ENCODE results near the gene IL12A.

The IL12A gene

GRCh38 chr3:160035757-160036156, 47.1 kb downstream of the IL12A start:
- Histone ChIP-seq H3K36me3 (no peaks in the 10 kb centered on the region), H3K9me3 (no peaks in the 10 kb centered on the region), H3K4me1 (no peaks in the 10 kb centered on the region), H3K4me3 (ENCODE audit: low read depth, low read length) (no peak overlapping the region), H3K27me3 (0 out of 2 replicates have a peak, but pooled peaks cover 3% of the 10 kb centered on the region)
- TF ChIP-seq, protein P1, sequence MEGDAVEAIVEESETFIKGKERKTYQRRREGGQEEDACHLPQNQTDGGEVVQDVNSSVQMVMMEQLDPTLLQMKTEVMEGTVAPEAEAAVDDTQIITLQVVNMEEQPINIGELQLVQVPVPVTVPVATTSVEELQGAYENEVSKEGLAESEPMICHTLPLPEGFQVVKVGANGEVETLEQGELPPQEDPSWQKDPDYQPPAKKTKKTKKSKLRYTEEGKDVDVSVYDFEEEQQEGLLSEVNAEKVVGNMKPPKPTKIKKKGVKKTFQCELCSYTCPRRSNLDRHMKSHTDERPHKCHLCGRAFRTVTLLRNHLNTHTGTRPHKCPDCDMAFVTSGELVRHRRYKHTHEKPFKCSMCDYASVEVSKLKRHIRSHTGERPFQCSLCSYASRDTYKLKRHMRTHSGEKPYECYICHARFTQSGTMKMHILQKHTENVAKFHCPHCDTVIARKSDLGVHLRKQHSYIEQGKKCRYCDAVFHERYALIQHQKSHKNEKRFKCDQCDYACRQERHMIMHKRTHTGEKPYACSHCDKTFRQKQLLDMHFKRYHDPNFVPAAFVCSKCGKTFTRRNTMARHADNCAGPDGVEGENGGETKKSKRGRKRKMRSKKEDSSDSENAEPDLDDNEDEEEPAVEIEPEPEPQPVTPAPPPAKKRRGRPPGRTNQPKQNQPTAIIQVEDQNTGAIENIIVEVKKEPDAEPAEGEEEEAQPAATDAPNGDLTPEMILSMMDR (IDR thresholded peaks at IDR 0.05; ENCODE audit: low read depth, low read length) = no peak
- no peak for DNase-seq

DNA sequence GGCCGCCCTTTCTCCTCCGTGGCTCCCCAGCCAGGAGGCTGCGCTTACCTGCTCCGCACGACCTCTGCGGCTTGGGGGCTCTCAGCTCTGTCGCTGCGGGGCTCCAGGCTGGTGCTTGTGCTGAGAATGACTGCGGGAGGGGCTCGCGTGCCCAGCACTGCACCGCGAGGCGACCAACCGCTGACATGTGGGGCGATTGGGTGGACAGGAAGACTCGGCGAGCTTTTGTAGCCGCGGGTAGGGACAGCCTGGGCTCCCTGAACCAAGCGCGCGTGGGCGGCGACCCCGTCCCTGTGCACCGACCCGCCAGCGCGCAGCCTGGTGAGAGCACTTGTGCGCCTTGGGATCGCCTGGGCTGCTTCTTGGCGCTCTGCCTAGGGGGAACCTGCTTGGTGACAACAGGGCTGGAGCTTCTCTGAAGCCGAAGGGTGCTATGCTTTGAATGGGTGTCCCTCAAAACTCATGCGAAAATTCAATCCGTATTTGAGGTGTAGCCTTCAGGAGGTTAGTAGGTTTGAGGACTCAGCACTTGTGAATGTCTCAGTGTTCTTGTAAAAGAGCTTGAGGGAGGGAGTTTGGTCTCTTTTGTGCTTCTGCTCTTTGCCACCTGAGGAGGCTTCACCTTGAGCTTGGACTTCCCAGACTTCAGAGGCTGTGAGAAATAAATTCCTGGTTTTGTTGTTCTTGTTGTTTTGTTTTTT, 50.4 kb downstream of the IL12A start:
- H3K27me3 ChIP-seq = 0 out of 2 replicates have a peak, but pooled peaks cover 3% of the 10 kb centered on the region
- peak overlapping the region; percentile 53 for H3K4me3 ChIP-seq (ENCODE audit: low read depth, low read length)
- no peaks in the 10 kb centered on the region; the same call in 1 of the 2 replicates for H3K9me3 ChIP-seq
- H3K4me1 ChIP-seq = no peaks in the 10 kb centered on the region
- H3K36me3 ChIP-seq = no peaks in the 10 kb centered on the region
- TF ChIP-seq, protein P1 (IDR thresholded peaks at IDR 0.05; ENCODE audit: low read depth, low read length) = no peak
- DNase-seq = peak; percentile 65

DNA sequence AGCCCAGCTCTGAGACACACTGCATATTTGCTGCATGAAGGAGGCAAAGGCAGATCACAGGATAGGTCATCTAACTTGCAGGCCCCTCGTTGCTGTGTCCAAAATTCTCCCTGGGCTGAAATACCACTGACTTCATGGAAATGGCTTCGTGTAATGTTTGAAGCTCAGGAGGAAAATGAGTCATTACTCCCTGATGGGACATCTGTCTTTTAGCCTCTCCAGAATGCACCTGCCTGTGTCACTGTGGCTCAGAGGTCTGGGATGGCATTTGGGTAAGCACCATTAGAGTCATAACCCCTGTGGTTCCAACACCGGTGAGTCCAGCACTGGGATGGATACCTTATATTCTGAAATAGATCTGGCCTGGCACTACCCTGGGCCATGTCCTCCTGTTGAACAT, 51.5 kb downstream of the IL12A start:
- DNase-seq = no peak
- Histone ChIP-seq H3K4me3 (ENCODE audit: low read depth, low read length) (no peak overlapping the region), H3K27me3 (0 out of 2 replicates have a peak, but pooled peaks cover 3% of the 10 kb centered on the region), H3K36me3 (no peaks in the 10 kb centered on the region), H3K9me3 (no peaks in the 10 kb centered on the region; the same call in 1 of the 2 replicates), H3K4me1 (no peaks in the 10 kb centered on the region)
- TF ChIP-seq, protein P1 (IDR thresholded peaks at IDR 0.05; ENCODE audit: low read depth, low read length) = no peak

- TF ChIP-seq, protein P1 (IDR thresholded peaks at IDR 0.05; ENCODE audit: low read depth, low read length) = no peak
- H3K4me3 ChIP-seq (ENCODE audit: low read depth, low read length) = no peak overlapping the region
- H3K36me3 ChIP-seq = no peaks in the 10 kb centered on the region
- H3K4me1 ChIP-seq = no peaks in the 10 kb centered on the region
- 0 out of 2 replicates have a peak, but pooled peaks cover 3% of the 10 kb centered on the region for H3K27me3 ChIP-seq
- no peak for DNase-seq
- no peaks in the 10 kb centered on the region; the same call in 1 of the 2 replicates for H3K9me3 ChIP-seq
Observed at GRCh38 chr3:160041465-160041864, 52.8 kb downstream of the IL12A start.

DNA sequence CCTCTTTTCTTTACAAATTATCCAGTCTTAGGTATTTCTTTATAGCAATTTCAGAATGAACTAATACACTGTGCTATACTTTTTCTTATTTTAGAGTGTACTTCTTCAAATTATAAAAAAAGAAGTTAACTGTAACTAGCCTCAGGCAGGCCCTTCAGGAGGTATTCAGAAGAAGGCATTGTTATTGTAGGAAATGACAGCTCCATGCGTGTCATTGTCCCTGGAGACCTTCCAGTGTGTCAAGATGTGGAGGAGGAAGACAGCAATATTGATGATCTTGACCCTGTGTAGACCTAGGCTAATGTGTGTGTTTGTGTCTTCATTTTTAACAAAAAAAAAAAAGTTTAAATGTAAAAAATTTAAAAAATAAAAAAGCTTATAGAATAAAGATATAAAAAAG, 55.5 kb downstream of the IL12A start:
- Histone ChIP-seq H3K9me3 (no peaks in the 10 kb centered on the region; the same call in 1 of the 2 replicates), H3K36me3 (no peaks in the 10 kb centered on the region), H3K4me1 (peaks cover 1% of the 10 kb centered on the region; the same call in 1 of the 2 replicates), H3K27me3 (no peaks in the 10 kb centered on the region), H3K4me3 (ENCODE audit: low read depth, low read length) (no peak overlapping the region)
- DNase-seq = no peak
- TF ChIP-seq, protein P1 (IDR thresholded peaks at IDR 0.05; ENCODE audit: low read depth, low read length) = no peak
